ENCODE data around the gene TBPL1. TPM values are rescaled to one million over a fixed set of nuclear protein-coding genes. Genes with fewer than 3 reads are reported as not detected.

Gene TBPL1
- total and polyA plus RNA-seq, 2 of the 8 experiments (the other 6 are each of a cell fraction or from before 2014, with no cell fraction given), result 32.5 to 67.0 TPM

- no peak overlapping the region for H2AFZ ChIP-seq (ENCODE audit: low read length)
- H2BK15ac ChIP-seq (ENCODE audit: low read length), result no peak overlapping the region
- H2BK120ac ChIP-seq (replicated peaks; ENCODE audit: low read depth, low read length), result no peak overlapping the region
- H2BK12ac ChIP-seq (ENCODE audit: low read depth, low read length), result no peak overlapping the region
- no peak overlapping the region for H3K9ac ChIP-seq (replicated peaks in 1 of 4; ENCODE audit: extremely low read depth in 1 of 4, low read depth in 3 of 4, low read length in 3 of 4)
- H4K91ac ChIP-seq (replicated peaks; ENCODE audit: insufficient read length, low read length), result no peak overlapping the region
- no peak overlapping the region for H3K27ac ChIP-seq (ENCODE audit: low read depth, low read length)
- H3K9me3 ChIP-seq (ENCODE audit: insufficient read depth in 2 of 2, low read depth in 1 of 2, low read length in 1 of 2), result no peaks in the 10 kb centered on the region
- H3K36me3 ChIP-seq (ENCODE audit: control insufficient read depth in 2 of 4, insufficient read depth in 4 of 4, low read length in 3 of 4), result peaks cover 0 to 51% (median 10%) of the 10 kb centered on the region in 4 experiments; a peak in 4 of 8 replicates
- DNase-seq (ENCODE audit: low read depth in 1 of 2, low spot score in 2 of 2) (no peak), FAIRE-seq (no peak)
- no peaks in the 10 kb centered on the region for H3K79me1 ChIP-seq (ENCODE audit: low read depth, low read length)
- H4K8ac ChIP-seq (ENCODE audit: extremely low read depth, insufficient read depth, low read length), result no peak overlapping the region
- H3K79me2 ChIP-seq (ENCODE audit: control insufficient read depth in 1 of 2, insufficient read depth in 2 of 2, low read length in 2 of 2), result no peaks in the 10 kb centered on the region
- WGBS, 2 experiments (ENCODE audit: extremely low coverage in 1 of 2, insufficient coverage in 1 of 2, insufficient read length in 1 of 2, insufficient replicate concordance in 2 of 2, low coverage in 1 of 2, low lambda C conversion rate in 2 of 2, missing lambda C conversion rate in 1 of 2), result 92% methylated on average over 1 of the region's 1 CpG; no CpG with 5 or more reads in 1 of the 2 experiments
- H3K4ac ChIP-seq (replicated peaks; ENCODE audit: insufficient read length, low read depth, low read length), result no peak overlapping the region
- H4K5ac ChIP-seq (ENCODE audit: insufficient read length, low read depth, low read length), result no peak overlapping the region
- H3K4me3 ChIP-seq (ENCODE audit: extremely low read depth in 1 of 4, insufficient read depth in 2 of 4, low read depth in 3 of 4, low read length in 4 of 4), result no peak overlapping the region
- no peak overlapping the region for H3K14ac ChIP-seq (ENCODE audit: insufficient read length)
- no peak overlapping the region for H2AK5ac ChIP-seq (ENCODE audit: low read depth, low read length)
- H2BK20ac ChIP-seq (ENCODE audit: low read length), result no peak overlapping the region
- no peak overlapping the region for H3K23ac ChIP-seq (ENCODE audit: insufficient read length)
- no peaks in the 10 kb centered on the region for H3K27me3 ChIP-seq (replicated peaks in 1 of 4; ENCODE audit: control insufficient read depth in 3 of 4, extremely low read depth in 1 of 4, insufficient read depth in 3 of 4, low read length in 3 of 4)
- no peaks in the 10 kb centered on the region for H4K20me1 ChIP-seq (replicated peaks in 1 of 2; ENCODE audit: control insufficient read depth in 1 of 2, insufficient read depth in 2 of 2, low read length in 2 of 2)
- H3K4me2 ChIP-seq (ENCODE audit: insufficient read depth in 1 of 2, low read depth in 2 of 2, low read length in 2 of 2), result no peak overlapping the region
- no peak overlapping the region for H2BK5ac ChIP-seq (ENCODE audit: low read depth, low read length)
- H3K4me1 ChIP-seq (replicated peaks in 1 of 4; ENCODE audit: control insufficient read depth in 3 of 4, insufficient read depth in 4 of 4, low read length in 3 of 4), result peaks cover 0 to 8% (median 2%) of the 10 kb centered on the region in 4 experiments; a peak in 4 of 7 replicates
- TF ChIP-seq ZNF274 (IDR thresholded peaks at IDR 0.05; ENCODE audit: borderline replicate concordance, extremely low read depth, low read length), result no peak
- CTCF ChIA-PET (ENCODE audit: partially characterized antibody), result interaction anchor here (1.3 to 3.4 kb wide), 3 partner anchors 12 to 77 kb away, joined by 3 to 16 read pairs (median 10); no protein-coding TSS in a partner anchor
- H3K56ac ChIP-seq (replicated peaks; ENCODE audit: insufficient read length, low read depth, low read length), result no peak overlapping the region
- no peak overlapping the region for H3K18ac ChIP-seq (ENCODE audit: extremely low read depth, low read length)
- H3K23me2 ChIP-seq (ENCODE audit: low read depth, low read length), result no peaks in the 10 kb centered on the region
- POLR2A ChIA-PET (ENCODE audit: partially characterized antibody), result no interaction called here
Observed at GRCh38 chr6:133985970-133986369, 32.9 kb downstream of the TBPL1 start.
